GM03348 (cell line): ENCODE results near the gene ZBTB7A.

Source experiments
- DNase-seq: peaks from one replicate; pipeline ENCODE4 v3.0.0; 2012; ENCODE audit warnings: low spot score

The ZBTB7A gene

DNA sequence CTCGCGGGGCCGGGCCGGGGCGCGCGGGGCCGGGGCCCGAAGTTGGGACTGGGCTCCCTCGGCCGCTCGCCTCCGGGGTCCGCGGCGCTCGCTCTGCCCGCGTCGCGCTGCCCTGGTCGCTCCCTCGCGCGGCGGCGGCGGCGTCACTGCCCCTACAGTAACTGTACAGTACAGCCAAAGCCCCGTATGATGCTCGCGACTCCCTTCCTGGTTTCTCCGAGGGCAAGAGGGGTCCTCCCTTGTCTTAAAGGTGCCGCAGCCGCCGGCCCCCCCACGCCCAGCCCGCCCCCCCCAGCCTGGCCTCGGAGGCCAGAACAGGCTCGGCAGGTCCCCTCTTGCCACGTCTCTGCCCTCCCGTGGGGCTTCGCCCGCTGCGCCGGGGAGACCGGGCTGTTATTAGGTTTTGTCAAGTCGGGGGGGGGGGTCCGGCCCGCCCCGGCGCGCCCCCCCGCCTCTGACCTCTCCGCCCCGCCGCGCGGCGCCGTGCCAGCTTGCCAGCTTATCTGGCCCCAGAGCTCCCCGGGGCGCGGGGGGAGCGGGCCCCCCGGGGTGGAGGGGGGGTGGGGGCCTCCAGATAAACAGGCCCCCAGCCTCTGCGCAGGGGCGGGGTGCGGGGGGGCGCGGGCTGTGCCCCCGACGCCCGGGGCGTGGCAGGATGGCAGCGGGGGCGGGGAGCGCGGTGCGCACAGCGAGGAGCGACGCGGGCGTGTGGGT is at the start of gene ZBTB7A:
TSS of gene ZBTB7A (minus strand) at position 218 of the 714 bp plus-strand sequence. CDS start 11,667 bp downstream, outside the sequence.
- DNase-seq = peak; percentile 85

DNA sequence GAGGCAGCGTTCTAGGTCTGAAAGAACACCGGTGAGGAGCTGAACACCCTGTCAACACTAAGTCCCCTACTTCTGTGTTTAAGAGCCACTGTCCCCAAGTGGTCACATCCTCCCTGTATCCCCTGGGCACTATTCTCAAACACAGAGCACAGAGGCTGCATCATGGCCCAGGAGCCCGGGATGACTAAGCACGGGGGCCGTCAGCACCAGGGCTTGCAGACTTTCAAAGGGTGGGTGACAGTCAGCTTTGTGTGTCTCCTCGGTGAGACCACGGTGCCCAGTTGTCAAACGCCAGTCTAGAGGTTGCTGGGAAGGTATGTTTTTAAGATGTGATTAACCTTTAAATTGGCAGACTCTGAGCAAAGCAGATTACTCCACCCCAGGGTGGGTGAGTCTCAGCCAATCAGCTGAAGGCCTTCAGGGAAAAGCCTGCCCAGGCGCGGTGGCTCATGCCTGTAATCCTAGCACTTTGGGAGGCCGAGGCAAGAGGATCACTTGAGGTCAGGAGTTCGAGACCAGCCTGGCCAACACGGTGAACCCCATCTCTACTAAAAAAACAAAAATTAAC is 49.2 kb upstream of the ZBTB7A start:
- DNase-seq = no peak

DNA sequence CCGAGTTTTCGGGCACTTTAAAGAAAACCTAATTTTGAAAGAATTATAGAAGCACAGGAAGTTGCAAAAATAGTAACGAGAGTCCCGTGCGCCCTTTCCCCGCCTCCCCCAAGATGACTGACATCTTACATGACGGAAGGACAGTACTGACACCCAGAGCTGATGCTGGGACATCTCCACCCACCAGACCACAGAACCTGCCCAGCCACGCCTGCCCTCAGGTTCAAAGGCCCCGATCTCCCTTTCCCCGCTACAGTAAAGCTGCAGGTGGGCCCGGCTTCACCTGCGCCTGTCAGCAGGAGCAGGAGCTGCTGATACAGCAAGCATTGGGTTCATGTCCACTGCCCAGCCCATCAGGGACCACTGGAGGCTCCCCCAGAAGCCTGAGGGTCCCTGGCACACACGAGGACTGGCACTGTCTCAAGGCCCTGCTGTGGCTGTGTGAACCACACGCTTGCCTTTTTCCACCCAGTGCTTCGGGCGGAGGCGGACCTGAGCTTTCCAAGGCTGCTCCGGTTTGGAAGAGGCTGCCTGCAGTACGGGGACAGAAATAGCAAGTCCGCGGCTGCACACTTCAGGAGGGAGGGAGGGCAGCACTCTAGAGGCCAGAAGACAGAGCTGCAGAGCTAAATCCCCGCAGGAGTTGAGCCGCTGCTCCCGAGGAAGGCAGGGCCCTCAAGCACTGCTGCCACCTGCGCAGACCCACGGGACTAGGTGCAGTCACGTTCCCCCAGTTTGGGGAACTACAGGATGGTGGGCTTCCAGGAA is 48.5 kb upstream of the ZBTB7A start:
- no peak for DNase-seq

DNA sequence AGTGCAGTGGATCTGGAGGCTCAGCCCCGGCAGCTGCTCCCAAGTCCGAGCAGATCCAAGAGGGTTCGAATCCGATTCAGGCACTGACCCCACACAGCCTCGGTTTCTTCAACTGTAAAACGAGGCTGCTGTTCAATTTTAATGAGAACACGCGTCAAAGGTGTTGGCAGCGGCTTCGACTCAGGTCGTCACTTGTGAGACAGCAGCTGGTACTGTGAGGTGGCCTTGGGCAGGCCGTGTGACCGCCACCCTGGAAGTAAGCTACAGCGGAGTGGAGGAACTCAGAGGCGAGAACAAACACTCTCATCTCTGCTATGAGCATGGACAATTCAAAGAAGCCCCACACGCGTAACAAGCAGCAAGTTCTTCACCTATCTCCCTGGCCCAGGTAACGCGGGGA is 47.5 kb upstream of the ZBTB7A start:
- no peak for DNase-seq

DNA sequence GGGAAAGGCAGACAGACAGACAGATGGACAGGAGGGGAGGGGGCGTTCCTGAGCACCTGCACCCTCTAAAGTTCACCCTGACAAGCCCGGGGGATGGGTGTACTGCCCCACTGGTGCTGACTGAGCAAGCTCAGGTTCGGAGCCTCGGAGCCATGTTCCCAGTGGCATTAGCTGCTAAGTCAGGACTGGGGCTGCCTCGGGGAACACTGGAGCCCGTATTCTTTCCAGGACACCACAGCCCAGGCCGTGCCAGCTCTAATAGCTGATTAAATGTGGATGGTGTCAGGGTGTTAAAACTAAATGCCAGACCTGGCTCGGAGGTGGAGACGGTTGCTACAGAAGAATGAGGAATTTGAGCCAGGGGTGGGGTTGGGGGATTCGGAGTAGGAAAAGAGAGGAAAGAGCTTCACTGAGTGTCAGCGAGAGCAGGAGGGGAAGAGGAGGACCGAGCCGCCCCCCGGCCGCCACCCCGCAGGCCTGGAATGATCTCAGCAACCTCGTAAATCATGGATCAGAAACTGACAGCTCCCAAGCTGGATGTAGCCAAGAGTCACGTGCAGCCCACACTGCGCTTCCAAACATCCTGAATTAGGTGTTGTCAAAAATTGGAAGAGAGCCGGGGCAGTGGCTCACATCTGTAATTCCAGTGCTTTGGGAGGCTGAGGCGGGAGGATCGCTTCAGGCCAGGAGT is 46.8 kb upstream of the ZBTB7A start:
- DNase-seq = no peak

DNA sequence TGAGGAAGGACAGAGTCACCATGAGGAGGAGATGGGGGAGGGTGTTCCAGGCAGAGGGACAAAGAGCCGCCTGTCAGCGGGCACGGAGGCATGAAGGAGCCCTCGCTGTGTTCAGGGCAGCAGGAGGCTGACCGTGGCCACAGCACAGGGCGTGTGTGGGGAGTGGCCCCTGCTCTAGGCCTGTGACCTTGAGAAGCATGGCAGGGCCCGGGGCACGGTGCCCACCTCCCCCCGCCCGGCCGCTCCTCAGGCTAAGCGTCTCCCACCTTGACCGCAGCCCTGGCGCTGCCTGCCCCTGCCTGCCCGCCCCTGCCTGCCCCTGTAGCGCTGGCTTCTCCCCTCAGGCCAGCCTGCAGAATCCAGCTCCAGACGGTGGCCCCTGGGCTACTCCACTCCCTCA is 45.7 kb upstream of the ZBTB7A start:
- no peak for DNase-seq

DNA sequence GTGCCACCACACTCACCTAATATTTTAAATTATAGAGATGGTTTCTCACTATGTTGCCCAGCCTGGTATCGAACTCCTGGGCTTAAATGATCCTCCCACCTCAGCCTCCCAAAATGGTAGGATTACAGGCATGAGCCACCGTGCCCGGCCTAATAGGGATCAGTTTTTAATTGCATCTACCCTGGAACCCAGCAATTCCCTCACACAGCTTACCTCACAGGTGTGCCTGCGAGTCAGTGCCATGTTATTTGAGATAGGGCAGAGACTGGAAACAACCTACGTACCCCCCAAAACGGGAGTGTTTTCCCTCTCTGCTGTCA is 42.9 kb upstream of the ZBTB7A start:
- no peak for DNase-seq

DNA sequence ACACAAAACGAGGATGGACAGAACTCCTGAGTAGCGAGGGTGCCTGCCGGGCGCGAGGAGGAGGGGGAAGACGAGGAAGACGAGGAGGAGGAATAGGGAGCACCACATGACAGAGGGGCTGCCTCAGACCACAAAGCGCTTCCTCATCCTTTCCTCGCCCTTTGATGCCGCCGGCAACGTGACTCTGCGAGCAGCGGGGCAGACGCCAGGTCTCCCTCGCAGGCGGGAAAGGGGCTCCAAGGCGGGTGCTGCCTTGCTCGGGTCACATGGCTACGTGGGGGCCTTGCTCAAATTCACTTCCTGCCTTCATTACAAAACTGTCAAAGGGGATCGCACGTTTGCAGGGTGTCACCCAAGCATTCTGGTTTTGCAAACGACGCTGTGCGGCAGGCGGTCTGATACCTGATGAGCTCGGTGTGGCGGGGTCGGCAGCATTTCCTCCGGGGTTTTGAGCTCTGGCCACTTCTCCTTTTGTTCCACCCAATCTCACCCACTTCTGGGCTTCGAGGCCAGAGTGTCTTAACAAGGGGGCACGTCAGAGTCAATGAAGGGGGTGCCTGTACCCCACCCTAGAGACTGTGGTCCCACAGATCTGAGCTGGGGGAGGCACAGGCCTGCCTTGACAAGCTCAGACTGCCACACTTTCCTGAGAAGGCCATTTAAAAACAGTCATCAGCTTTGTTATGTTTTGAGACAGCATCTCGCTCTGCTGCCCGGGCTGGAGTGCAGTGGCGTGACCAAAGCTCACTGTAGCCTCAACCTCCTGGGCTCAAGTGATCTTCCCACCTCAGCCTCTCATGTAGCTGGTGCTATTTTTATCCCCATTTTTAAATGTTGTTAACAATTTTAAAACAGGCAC is 42.3 kb upstream of the ZBTB7A start:
- no peak for DNase-seq

DNA sequence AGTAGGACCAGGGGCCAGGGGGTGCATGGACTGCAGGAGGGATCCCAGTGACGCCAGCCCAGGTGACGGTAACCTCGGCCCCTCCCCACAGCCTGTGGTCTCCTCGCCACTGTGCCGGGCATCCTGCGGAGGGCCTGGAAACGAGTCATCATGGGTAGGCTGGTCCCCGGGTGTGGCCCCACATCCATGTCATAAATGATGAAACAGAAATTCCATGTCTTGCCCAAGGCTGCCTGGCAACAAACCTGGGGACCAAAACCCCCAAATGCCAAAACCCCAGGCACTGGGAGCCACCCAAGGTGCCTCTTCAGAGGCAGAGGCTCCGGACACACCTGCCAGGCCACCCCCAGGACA is 36.4 kb upstream of the ZBTB7A start:
- DNase-seq = no peak

DNA sequence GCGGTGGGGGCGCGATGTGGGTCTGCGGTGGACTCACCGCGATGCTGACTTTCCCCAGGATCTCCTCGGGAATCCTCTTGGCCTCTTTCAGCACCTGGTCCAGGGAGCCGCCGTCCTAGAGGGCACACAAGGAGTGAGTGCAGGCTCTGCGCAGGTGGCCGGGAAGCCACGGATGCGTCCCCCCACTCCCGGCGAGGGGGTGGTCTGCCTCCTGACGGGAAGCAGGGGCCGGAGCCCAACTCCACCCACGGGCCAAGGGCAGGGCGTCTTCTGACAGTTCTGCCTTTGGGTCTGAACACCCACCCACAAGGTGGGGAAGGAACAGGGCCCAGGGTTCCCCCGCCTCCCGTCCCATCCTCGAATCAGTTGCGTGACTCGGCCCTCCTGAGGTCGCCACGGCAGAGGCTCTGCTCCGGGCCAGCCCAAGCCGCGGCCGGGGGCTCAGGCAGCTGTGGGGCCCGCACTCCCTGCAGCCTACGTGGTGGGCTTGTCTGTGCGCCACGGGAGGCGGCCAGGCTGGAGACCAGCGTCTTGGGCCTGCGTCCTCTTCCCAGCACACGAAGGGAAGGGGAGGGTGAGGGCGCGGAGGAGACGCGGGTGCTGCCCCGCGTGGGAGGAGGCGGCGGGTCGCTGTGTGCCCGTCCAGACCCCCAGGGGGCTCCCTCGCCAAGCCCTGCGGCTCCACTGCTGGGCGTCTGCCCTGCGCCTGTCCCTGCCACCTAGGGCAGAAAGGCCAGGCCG is 35.8 kb upstream of the ZBTB7A start:
- DNase-seq = no peak

DNA sequence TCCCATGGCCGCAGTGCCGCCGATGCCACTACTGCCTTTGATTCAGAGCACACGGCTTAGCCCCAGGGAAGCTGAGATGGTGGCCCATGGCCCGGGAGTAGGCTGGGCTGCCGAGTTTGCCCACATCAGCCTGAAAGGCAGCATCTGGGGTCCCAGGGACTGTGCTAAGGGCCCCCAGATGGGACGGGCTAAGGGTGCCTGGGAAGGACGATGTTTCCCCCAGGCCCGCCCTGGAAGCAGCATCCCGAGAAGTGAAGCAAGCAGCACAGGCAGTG is 34.7 kb upstream of the ZBTB7A start:
- DNase-seq = no peak

DNA sequence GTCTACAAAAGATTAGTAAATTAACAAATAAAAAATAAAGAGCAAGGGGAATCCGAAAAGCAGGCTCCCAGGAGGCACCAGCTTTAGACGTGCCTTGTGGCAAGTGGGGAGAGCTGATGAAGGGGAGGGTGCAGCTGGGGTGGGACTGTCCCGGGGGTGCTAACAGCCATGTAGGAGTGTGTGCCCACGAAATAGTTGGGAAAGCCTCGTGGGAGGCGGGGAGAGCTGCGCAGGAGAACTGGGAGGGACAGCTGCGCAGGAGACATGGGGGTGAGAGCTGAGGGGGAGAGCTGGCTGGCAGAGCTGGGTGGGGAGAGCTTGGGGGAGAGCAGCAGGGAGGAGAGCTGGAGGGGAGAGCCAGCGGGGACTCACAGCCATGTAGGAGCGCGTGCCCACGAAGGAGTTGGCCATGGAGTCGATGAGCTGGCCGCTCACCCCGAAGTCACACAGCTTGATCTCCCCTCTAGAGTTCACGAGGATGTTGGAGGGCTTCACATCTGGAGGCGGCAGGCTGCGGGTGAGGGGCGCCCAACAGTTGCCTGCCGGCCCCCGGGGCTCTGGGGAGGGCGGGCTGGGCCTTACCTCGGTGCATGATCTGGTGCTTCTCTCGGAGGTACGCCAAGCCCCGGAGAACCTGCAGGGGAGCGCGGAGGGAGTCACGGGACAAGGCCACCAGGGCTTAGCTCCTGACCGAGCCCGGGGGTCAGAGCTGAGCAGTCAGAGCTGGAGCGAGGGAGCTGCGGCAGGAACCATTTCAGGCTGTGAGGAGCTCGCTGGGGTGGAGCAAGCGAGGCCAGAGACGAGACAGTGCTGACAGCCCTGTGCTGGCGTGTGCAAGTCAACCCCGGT is 34.2 kb upstream of the ZBTB7A start:
- DNase-seq = no peak

DNA sequence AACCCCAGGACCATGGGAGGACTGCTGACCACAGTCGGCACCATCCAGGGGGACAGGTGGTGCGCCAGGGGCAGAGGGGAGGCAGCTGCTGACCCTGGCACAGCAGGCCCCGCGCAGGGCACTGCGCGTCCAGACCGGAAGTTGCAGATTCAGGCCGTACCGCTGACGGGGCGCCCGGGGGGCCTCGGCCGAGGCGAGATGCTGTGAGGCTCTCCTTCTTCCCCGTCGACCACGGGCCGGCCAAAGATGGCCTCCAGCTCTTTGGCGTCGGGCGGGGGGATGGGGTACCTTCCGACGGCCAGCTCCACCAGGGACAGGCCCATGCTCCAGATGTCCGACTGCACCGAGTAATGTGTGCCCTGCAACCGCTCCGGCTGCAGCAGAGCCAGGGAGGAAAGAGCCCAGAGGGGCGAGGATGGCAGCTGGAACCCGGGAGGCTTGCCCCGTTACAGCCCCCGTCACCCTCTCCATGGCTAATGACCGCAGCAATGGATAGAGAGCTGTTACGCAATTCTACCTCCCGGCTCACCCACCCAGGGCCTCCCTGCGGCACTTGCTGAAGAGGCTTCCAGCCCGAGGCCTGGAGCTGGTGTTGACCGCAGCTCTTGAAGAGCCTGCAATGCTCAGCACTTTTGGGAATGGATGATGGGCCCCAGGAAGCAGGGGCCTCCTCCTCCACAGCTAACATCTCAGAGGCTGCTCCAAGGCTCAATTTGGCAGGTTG is 32.5 kb upstream of the ZBTB7A start:
- no peak for DNase-seq

DNA sequence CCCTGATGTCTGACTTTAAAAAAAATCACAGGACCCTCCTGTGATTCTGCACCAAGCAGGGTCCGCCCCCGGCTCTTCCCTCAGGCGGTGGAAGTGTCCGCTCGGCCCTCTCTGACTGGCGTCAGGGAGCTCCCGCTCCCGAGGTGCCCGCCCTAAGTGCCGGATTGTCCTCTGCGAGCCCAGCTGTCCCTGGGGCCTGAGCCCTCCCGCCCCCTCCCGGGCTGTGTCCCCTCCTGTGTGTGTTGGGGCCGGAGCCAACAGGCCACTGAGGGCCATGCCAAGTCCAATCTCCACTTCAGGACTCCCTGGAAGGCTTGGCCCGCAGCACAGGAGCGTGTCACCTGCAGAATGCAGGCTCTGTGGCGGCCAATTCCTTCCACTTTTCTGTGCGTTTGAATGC is 31.8 kb upstream of the ZBTB7A start:
- no peak for DNase-seq

DNA sequence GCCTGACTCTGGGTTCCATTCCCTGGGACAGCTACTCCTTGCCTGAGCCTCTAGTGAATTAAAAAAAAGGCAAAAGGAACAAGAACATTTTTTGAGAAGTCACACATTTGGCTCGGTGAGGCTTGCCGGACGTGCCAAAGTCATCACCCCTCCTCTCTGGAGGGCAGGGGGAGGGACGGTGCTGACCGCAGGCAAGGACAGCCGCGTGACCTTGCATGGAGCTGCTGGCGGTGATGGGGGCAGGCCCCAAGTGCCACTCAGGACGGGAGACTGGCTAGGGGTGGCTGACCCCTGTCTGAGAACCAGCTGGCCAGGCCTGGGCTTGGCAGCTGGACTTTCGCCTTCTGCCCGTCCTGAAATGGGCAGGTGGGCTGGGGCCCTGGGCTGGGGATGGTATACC is 30.8 kb upstream of the ZBTB7A start:
- DNase-seq = no peak

DNA sequence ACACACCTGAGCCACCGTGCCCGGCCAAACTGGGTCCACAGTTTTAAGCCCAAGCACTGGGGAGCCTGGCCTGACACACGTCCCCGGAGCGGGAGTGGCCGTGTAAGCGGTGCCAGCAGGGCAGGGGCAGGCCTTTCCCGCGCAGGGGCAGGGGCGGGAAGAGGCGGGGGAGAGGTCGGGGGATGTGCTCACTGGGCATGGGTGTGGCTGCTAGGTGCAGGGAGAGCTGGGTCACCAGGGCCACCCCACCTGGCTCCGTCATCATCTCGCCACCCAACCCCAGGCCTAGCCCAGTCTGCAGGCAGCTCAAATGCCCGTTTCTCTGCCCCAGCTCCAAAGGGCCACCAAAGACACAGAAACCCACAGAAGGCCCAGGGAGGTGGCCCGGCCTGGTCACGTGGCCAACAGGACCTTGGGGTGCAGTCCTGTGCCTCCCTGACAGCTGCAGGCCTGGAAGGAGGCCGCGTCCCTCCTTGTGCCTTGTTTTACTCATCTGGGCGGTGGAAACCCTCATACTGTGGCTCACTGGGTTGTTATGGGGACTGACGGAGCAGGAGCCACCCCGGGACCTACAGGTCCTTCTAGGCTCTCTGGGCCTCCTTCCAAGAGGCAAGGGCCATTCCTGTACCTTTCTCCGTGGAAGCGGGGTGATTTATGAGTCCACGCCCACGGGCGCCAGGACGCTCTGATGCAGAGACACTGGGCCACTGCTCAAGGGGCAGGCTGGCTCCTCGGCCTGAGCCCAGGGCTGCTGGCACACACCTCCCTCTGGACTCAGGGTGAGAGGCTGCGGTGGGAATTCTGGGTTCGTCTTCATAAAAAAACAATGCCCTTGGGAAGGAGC is 29.6 kb upstream of the ZBTB7A start:
- DNase-seq = no peak

DNA sequence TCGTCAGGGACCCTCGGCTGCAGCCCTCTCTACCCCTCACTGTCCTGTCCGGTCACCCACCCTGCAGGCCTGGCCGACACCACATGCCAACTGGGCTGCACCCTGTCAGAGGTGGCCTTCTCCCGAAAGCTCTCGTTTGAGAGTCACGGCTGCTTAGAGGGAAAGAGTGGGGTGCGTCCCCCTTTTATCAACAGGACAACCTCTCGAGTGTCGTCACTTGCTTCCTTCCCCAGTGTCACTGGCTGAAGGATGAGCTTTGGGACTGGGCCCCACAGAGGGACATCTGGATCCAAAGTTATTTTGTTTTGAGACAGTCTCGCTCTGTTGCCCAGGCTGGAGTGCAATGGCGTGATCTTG is 28.8 kb upstream of the ZBTB7A start:
- DNase-seq = no peak

DNA sequence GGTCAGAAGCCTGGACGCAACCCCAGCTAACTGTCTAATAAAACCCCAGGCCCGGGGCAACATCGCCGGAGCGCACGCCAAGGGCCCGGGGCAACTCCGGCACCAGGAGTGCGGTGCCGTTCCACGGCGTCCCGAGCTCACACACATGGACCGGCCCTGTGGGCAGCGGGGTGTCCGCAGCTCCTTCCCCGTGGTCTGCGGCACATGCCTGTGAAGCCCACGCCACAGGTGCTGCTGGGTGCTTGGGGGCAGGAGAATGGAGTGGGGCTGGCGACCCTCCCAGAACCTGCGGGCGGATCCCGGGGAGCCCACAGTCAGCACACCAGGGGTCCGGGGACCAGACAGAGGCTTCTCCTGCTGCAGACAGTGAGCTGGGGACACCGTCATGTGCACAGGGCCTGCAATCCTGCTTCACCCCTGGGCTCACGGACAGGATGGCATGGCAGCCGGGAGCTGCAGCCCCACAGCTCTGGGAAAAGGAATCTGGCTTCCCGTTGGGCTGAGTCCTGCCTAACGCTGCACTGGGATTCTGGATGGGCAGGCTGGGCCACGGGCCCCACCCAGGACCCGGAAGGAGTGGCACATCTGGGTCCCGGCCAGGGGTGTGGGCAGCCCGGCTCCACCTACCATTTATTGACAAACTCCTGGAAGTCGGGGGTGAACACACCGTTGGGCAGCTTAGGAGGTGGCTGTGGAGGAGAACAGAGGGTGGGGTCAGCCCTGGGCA is 28.2 kb upstream of the ZBTB7A start:
- DNase-seq = no peak
